ENCODE measurements around the gene EXOSC7.

The EXOSC7 gene

GRCh38 chr3:44993471-44994205 lies 17.6 kb downstream of the EXOSC7 start:
- DNase-seq, result no peak

GRCh38 chr3:44995142-44995770 lies 19.2 kb downstream of the EXOSC7 start:
- DNase-seq, result no peak

GRCh38 chr3:44996556-44996969 lies 20.5 kb downstream of the EXOSC7 start:
- DNase-seq, result no peak

GRCh38 chr3:44999782-45000181 lies 23.7 kb downstream of the EXOSC7 start:
- no peak for DNase-seq

GRCh38 chr3:45000823-45001222 lies 24.8 kb downstream of the EXOSC7 start:
- no peak for DNase-seq

GRCh38 chr3:45001738-45002137 lies 25.7 kb downstream of the EXOSC7 start:
- no peak for DNase-seq

- no peak for DNase-seq
Measured at GRCh38 chr3:45002139-45002660, 26.2 kb downstream of the EXOSC7 start.

- DNase-seq, result no peak
Measured at GRCh38 chr3:45002720-45003119, 26.7 kb downstream of the EXOSC7 start.

GRCh38 chr3:45003406-45003805 lies 27.4 kb downstream of the EXOSC7 start:
- no peak for DNase-seq

- no peak for DNase-seq
Measured at GRCh38 chr3:45003859-45004258, 27.8 kb downstream of the EXOSC7 start.

GRCh38 chr3:45007091-45007490 lies 31.0 kb downstream of the EXOSC7 start:
- no peak for DNase-seq

- no peak for DNase-seq
Measured at GRCh38 chr3:45008117-45008516, 32.1 kb downstream of the EXOSC7 start.

GRCh38 chr3:45009868-45010267 lies 33.8 kb downstream of the EXOSC7 start:
- no peak for DNase-seq

- no peak for DNase-seq
Measured at GRCh38 chr3:45010811-45011333, 34.8 kb downstream of the EXOSC7 start.

- no peak for DNase-seq
Measured at GRCh38 chr3:45011756-45012508, 35.9 kb downstream of the EXOSC7 start.

- no peak for DNase-seq
Measured at GRCh38 chr3:45012577-45012976, 36.5 kb downstream of the EXOSC7 start.

- DNase-seq, result no peak
Measured at GRCh38 chr3:45016916-45017315, 40.9 kb downstream of the EXOSC7 start.

GRCh38 chr3:45017821-45018220 lies 41.8 kb downstream of the EXOSC7 start:
- no peak for DNase-seq

- DNase-seq, result peak; percentile 18
Measured at GRCh38 chr3:45020534-45020933, 44.5 kb downstream of the EXOSC7 start.

GRCh38 chr3:45021524-45022297 lies 45.7 kb downstream of the EXOSC7 start:
- DNase-seq, result no peak

GRCh38 chr3:45023675-45024074 lies 47.6 kb downstream of the EXOSC7 start:
- DNase-seq, result no peak

- no peak for DNase-seq
Measured at GRCh38 chr3:45024542-45025255, 48.7 kb downstream of the EXOSC7 start.

Measured in CD4-positive, alpha-beta T cell treated with Interleukin-12 subunit alpha and Interleukin-12 subunit beta, for 1 hour (primary cell).